GM19238 (cell line): ENCODE results near the gene CCIN.
A peak's percentile ranks its signal among the peaks of the same experiment; 100 is the strongest.

Experiments used
- DNase-seq: peaks from one replicate; pipeline ENCODE4 v3.0.0; 2011; ENCODE audit warnings: low spot score; ENCODE audit not compliant: insufficient read length

Gene CCIN

DNA sequence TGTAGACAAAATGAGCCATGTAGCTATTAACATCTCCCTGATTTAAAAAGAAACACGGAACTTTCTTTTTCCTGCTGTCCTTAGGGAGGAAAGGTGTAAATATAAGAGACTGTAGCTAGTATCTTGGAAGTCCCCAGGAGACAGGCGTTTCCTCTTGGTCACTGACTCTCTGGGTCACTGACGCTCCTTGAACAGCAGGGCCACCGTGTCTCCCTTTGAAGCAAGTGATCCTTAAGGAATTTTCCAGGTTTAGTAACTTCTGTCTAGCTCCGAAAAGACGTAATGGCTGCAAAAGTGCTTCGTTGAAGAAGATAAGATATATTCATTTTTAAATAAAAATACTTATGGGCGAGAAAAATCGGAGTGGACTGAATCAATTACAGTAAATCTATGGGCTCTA, 20.8 kb downstream of the CCIN start:
- DNase-seq: no peak

DNA sequence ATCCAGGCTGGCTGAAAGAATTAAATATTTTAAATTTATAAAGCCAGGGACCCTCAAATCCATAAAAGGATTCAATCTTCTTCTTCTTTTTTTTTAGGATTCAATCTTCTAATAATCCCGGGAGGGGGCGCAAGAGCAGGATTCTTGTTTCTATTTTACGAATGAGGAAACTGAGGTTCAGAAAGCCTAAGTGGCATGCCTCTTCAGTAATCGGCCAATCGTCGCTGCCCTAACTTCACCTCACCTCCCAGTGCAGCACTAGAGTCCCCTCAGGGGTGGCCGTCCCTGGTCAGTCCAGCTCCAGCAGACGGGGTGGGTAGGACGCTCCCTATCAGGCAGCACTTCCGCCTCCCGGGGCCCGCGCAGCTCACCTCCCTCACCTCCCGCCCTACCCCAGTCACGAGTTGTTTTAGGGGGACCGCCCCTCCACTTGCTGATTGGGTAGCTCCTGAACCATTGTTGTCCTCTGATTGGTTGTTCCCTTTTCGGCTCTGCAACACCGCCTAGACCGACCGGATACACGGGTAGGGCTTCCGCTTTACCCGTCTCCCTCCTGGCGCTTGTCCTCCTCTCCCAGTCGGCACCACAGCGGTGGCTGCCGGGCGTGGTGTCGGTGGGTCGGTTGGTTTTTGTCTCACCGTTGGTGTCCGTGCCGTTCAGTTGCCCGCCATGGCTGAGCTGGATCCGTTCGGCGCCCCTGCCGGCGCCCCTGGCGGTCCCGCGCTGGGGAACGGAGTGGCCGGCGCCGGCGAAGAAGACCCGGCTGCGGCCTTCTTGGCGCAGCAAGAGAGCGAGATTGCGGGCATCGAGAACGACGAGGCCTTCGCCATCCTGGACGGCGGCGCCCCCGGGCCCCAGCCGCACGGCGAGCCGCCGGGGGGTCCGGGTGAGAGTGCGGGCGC, 21.5 kb downstream of the CCIN start, which contains the start of gene CLTA:
CLTA (plus strand) TSS at position 534 of the 902 bp plus-strand sequence; CDS start at position 670, 136 bp downstream.
- peak; percentile 97 for DNase-seq

DNA sequence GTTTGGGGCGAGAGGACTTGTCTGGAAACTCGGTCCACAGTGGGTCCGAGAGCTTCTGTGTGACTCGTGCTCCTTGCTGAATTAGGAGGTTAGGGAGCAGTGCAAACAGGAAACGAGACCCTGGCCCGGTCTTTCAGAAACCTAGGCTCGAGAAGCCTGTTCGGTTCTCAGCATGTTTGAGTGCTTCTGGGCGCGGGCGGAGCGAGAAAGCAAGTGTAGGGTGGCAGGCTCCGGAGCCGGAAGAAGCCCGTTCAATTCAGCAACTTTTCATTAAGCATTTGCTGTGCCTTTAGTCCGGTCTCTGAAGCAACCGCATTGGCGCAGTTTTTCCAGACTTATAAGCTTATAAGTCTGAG, 22.1 kb downstream of the CCIN start:
- DNase-seq: peak; percentile 25

DNA sequence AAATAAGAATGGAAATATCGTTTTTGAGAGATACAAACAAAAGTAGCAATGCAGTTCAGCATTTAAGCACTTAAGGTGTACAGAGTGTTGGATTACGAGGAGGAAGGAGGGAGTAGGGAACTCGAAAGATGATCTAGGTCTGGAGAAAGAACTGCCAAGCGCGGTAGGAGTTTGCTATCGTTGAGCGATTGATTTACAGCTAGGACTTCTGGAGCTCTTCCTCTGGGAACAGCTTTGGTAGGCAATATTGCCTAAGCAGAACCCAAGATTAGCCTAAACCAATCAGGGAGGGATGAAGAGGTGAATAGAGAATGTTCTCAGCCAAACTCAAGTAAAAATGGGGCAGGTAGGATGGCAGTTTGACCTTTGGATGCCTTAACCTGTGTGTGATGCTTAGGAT, 22.5 kb downstream of the CCIN start:
- DNase-seq: no peak

DNA sequence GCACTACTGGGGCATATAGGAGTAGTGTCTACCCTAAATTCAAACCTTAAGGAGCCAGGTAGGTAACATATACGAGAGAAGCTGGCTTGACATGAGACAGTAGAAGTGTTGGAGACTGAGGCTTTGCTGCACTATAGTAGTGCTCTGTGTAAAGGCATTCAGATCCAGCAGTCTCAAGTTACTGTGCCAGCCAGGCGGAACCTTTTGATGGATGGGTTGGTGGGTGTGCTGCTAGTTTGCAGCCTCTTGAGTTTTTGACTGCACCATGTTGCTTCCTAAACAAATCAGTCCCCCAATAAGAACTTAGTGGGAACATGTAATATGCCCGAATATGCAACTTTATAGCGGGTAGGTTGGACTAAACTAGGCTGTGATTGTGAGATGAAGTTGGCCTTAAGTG, 23.0 kb downstream of the CCIN start:
- no peak for DNase-seq

DNA sequence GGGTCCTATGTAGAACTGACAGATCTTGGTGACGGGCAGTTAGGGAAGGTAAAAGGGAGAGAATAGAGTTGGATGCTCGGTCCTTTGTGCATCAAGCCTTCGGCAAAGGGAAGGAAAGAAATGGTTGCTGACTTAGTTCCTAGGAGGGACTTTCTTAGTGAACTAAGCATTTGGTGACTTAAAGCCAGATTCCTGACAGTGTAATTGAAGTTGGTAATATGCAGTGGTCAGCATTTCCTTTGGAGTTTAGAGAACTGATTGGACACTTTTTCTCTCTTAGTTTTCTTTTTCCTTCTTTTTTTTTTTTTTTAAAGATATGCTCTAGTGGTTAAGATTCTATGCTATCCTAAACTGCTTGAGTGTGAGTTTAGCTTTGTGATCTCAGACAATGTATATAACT, 23.8 kb downstream of the CCIN start:
- DNase-seq: no peak

DNA sequence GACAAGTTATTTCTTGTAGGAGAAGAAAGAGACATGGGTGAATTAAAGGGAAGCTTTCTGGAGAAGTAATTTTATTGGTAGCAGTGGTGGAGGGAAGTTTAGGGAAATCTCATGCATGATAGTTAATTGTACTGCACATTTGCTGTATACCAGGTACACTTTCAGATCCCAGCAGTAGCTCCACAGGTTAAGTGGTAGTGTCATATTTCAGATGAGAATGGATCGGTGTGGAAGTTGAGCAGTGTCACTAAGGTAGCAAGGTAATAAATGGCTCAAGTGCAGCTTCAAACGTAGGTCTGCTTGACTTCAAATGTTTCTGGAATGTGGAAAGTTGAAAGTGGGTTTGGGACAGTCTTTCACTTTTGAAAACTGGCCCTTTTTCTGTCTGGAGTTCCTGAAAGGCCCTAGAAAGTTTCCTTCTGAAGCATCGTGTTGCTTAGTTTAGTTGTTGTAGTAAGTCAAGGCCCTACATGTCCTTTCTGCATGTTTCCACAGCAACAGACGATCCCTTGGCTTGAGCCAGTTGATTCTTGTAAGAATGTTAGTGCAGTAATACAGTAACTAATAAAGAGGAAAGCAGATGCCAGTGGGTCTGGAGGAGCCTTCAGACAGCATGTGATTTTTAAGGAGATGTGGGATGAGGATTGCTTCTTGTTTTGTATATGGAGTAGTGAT, 25.3 kb downstream of the CCIN start:
- no peak for DNase-seq

DNA sequence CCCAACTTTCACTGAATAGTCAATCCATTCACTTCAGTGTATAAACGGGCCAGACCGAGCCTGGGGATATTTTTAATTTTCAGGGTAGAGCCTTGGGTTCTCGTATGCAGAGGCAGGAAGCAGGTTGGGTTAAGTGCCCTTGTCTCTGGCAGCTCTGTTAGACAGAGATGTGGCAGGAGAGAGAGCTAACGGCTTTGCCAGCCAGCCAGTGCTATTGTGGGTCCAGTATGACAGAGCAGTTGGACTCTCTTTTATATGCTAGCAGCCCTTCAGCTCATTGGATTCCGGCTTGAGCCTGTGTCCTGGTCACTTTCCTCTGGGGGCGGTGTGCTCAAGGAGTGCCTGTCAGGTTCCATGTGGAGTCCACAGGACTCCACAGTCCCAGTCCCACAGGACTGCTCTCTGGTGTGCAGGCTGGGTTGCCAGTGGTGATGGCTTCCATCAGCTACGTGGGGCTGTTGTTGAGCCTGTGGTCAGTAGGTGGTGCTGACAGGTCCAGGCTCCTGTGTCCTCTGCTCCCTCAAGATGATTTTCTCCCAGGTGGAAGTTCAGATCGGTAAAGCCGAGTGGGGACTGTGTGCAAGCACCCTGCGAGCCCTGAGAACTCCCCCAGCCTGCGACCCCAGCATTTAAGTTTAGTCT, 35.8 kb downstream of the CCIN start:
- DNase-seq: no peak

DNA sequence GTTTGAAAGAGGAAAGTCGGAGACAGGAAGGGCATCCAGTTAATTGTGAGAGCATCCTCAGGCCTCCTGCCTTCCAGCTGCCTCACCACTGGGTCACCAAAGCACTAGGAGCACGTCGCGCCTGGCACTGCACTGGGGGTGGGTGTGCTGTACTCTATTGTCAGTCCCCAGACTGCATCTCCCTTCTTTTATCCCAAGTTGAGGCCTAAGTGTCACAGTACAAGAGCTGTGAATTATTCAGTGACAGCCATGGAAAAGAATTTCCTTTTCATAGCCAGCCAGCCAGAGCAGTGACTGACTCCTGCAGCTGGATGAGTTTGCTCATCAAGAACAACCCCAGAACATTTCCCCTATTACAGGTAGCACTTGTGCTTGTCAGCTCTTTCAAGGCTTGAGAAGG, 37.8 kb downstream of the CCIN start:
- no peak for DNase-seq

DNA sequence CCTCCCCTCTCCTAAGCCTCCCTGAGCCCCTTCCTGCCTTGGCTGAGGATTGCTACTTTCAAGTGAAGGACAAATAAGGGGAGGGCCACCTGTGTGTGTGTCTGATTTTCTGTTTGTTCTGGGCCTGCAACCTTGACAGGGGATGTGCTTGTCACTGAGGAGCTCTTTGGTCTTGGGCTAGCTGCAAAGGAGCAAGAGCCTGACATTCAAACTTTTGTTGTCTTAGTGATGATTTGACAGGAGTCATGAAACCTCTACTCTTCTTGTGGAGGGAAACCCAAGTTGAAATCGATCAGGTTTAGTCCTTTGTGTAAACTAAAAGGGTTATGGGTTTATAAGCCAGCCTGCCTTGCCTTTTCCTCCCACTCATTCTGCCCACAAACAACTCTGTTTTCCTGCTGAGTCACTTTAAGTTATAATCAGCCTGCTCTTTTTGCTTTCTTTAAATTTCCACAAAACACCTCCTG, 38.4 kb downstream of the CCIN start:
- DNase-seq: no peak

DNA sequence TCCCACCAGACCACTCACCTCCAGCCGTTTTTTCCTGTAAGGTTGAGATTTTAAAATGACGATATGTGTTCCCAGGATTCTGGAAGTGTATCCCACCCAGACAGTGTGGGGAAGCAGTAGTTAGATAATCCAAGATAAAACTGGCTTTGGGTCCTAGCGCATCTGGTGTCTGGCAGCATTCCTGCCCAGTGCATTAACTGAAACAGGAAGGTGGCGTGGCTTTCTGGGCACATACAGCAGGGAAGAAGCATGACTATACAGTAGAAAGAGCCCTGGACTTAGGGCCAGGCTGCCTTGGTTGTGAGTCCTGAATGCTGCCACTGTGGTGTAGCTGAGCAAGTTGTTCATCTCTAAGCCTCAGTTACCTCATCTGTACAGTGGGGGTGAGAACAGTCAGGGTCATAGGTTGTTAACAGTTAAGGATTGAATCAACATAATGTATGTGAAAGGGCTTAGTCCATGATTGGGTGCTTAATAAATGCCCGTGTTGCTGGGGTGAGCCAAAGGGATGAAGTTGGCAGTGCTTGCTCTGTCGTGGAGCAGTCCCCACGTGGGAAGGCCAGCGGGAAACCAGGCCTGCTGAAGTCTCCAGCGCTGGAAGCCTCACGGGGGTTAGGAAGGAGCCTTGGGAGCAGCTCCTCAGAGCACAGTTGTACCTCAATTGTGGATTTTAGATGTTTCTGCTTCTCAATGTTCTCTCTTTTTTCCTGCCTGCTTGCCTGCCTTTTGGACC, 39.5 kb downstream of the CCIN start:
- no peak for DNase-seq

DNA sequence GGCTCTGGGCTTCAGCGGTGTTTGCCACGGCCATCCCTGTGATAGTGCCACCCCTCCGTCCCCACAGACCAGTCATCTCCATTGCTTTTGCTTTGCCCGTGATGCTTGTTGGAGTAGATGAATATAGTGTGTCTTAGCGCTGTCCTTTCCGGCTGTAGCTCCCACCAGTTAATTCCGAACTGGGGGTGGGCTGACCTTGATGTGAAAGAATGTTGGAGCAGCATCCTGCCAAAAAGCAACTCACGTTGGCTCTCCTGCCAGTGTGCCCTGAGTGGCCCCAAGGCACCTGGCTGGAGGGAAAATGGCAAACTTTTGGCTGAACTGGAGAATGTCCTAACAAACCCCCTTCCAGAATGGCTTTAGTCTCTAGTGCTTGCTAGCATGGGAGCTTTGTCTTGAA, 41.5 kb downstream of the CCIN start:
- DNase-seq: no peak

DNA sequence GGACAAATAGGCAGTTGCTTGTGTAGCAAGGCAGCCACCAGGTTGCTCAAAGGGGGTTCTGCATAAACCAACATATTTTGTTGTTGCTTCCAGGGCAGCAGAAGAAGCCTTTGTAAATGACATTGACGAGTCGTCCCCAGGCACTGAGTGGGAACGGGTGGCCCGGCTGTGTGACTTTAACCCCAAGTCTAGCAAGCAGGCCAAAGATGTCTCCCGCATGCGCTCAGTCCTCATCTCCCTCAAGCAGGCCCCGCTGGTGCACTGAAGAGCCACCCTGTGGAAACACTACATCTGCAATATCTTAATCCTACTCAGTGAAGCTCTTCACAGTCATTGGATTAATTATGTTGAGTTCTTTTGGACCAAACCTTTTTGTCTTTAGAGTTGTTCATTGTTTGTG, 42.3 kb downstream of the CCIN start:
- no peak for DNase-seq

DNA sequence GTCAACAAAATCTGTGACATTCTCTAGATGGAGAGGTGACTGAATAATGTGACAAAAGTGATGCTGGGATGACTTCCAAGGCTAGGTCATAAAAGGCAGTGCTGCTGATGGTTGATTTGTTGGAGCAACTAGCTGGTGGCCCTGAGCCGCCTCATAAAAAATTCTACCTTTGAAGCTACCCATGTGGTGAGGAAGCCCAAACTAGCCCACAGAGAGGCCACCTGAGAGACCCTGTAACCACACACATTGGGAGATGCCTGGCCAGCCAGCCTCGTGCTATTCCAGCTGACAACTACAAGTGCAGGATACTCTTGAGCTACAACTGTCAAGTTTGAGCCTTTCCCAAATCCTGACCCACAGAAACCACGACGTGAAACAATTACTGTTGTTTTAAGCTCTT, 44.2 kb downstream of the CCIN start:
- no peak for DNase-seq

DNA sequence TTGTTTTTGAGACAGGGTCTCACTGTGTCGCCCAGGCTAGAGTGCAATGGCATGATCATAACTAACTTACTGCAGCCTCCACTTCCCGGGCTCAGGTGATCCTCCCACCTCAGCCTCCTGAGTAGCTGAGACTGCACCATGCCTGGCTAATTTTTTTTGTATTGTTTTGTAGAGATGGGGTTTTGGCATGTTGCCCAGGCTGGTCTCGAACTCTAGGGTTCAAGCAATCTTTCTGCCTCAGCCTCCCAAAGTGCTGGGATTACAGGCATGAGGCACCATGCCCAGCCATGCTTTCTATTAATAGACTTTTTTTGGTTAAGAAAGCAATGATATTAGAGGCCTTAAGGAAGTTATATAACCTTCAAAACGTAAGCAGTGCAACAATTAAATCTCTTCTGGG, 44.8 kb downstream of the CCIN start:
- no peak for DNase-seq

DNA sequence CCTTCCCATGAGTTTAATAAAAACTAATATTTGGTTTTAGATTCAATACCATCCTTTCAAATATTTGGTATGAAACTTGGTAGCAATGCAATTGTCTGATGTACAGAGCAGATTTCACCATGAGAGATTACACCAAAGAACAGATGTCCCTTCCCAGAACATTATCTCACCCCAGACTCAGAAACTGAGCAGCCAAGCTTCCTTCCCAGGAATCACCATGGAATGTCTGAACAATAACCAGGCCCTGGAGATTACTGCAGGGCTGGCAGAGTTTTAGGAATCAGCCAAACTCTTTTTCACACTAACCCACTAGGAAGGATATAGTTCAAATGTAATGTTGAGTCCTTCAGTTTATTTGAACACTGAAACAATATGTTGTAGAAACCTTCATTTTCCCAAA, 45.4 kb downstream of the CCIN start:
- no peak for DNase-seq

DNA sequence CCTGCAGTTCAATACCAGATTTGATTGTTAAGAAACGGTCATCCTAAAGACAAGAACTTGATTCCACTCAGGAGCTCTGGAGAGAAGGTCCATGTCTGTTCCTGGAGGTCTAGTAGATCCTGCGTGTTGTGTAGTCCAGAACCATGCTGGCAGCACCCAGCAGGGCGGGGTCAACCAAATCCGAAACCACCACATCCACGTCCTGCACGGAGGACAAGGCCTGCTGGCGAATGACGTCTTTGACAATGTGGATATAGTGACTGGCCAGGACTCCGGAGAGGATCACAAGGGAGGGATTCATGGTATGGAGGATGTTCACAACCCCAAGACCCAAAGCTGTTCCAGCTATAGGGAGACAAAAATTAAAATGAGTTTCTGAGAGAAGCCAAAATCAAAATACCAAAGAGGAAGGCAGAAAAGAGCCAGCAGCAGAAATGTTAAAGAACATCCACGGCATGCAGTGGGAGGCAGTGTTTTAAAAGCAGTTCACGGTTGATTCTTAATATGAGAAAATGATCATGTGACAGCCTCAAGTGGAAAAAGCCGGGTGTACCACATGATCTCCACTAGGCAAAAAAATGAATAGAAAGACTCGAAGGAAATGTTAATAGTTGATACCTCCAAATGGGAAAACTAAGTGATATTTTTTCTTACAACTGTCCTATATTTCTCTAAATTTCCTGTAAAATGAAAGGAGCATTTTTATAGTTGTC, 48.2 kb downstream of the CCIN start:
- DNase-seq: no peak

DNA sequence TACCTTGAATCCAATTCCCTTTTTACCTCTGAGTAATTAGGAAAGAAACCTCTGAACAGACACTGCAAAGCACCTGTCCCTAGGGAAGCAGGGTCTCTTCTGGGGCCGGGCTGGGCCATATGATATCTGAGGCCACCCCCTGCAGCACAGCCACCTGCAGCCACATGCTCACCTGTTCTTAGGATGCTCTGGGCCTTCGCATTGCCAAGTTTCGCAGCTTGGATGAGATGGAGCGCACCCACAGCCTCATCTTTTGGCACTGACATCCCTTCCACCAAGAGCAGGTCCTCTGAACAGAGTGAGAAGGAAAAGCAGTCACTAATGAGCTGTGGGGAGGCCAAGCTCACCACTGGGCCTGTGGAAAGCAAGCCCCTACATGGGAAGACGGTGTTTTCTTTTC, 48.8 kb downstream of the CCIN start:
- DNase-seq: no peak

DNA sequence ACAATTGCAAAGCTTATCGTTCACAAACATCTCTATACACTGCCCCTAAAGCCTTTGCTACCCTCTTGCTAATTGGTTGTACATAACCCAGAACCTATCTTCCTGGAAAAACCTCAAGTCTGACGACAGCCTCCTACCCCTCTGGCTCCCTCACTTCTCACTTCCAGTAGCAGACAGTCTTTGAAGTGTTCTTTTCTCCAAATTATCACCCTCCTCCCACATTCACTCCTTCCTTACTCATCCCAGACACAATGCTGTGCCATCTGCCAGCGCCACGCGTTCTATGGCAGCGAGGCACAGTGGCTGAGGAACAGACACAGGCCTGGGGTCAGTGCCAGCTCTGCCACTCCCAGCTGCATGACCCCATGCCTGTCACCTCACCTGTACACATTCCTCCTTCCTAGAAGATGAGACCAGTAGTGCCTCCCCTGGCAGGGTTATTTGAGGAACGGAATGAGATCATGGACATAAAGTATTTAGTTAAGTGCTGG, 49.3 kb downstream of the CCIN start:
- DNase-seq: no peak
